Hippocampal formation (tissue), 2 donors: Measurements from ENCODE around the gene PHTF1.
"Not testable (repeated sequence)": the region's sequence is repeated elsewhere in the genome, so short reads cannot be mapped to it uniquely, and the experiment has no call there.

Experiments
- DNase-seq, 2 donors: peaks; one replicate each; lab custom pipeline; 2025; lab: John Stamatoyannopoulos, UW

PHTF1 gene

DNA sequence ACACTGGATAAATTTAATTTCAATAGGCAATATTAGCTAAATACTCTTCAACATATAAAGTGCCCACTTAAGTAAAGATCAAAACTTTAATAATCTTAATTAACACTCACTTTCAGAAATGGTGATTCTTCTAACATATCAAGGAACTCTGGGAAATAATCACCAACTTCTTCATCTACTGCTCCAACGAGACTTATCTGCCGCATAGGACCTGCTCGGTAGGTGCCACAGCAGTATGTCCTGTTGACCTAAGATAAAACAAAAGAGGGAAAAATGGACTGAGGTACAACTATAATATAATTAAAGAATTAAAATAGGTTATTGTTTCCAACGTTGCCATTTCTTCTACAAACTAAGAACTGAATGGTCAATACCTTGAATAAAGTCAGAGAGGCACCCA is 18.3 kb upstream of the PHTF1 start:
- no peak for DNase-seq

DNA sequence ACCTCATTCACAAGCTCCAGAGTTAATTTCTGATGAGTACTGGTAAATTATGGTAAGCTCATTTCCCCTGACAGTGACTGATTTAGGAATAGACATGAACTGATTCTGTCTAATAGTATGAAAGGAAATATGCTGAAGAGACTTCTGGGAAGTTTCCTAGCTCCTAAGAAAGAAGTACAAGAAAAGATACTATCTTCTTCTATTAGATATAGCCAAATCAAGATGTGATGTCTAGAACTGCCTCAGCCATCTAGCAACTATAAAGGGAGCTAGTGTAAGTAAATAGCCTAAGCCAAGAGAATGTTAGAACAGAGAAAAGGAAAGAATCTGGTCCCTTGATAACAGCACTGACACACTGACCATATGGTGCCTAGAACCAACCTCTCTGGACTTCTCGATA is 10.7 kb upstream of the PHTF1 start:
- no peak for DNase-seq

DNA sequence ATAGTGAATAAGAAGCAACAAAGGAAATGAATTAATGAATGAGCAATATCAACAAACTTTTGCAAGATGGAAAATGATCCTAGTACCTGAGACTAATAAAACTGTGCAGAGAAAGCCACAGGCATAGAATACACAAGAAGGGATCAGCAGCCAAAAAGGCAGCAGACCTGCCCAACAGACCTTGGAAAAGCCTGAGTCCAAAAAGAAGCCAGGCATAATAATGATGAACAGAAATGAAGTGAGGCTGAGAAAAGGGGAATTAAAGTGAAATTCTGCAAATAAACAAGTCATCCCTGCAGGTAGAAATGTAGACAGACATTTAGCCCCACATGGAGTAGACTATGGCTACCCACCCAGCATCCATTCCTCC is 10.3 kb upstream of the PHTF1 start:
- no peak for DNase-seq

DNA sequence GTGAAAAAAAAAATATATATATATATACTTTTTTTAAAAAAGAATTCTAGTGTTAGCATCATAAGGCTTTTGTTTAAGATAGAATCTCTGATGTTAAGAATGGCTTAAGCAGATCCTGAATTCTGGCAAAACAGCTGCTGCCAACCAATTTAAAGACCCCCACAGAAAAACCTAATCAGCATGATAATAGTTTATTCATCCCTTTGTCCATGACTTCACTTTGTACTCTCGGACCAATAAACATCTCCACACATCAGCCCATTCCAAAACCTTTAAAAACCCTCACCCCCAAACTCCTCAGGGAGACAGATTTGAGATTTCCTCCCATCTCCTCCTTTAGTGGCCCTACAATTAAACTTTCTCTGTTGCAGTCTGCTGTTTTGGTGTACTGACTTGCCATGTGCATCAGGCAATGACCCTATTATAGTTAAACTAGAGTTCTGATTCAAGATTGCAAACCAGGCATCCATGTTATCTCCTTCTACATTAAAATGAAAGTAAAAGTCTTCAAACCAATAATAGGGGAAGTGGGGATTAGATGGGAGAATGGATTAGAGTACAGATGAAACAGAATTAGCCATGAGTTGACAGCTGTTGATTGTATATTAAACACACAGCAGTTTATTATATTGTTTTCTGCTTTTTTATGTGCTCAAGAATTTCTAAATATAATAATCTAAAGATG is 9.8 kb upstream of the PHTF1 start:
- DNase-seq = no peak

DNA sequence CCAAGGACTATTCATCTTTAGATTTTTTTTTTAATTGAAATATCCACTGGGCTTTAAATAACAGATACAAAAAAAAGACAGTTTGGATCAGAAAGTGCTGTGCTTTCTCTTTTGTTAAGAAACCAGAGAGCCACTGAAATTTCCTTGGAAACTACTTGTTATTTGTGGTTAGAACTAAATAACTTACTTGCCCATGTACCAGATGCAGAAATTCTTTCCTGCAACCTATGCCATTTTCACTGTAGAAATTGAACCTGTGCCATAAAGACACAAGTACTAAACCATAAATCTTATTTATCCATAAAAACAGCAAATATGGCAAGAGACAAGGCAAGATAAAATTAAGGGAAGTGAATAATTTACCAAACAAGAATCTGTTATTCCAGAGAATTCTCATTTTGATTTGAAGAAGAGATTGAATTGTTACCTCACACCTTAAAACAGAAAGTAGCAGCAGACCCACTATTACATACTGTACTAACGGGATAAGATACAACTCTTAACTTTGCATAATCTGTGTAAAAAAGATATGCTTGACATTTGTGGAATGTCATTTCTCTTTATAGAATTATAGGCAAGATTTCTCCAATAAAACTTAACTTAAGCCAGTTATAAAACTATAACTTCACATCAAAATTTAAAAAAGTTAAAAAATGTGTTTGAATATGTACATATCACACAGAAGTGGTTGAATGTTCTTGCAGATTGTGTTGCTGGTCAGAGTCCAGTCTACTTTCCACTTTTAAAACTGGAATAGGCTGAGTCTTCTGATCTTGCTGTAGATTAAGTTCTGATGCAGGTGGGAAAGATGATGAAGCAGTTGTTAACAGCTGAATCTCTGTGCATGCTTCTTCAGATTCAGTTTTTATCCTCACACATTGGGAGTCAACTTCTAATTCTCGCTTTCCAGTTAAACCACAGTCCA is 6.3 kb upstream of the PHTF1 start:
- DNase-seq = no peak

DNA sequence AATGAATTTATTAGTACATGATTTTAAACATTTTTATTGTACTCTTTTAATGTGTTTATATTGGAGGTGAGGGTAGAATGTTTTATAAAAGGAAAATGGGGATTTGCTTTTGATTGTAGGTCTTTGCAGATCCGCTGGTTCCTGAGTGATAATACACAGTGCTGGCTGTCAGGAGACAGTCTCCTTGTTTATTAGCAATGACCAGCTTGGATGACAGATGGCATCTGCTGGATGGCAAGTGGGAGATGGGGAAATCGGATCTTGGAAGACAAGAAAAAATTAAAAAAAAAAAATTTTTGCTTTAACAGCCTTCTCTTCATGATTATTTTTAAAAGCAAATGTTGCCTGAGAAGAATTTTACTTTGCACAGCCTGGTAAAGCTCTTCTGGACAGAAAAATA is 4.4 kb upstream of the PHTF1 start:
- no peak for DNase-seq

DNA sequence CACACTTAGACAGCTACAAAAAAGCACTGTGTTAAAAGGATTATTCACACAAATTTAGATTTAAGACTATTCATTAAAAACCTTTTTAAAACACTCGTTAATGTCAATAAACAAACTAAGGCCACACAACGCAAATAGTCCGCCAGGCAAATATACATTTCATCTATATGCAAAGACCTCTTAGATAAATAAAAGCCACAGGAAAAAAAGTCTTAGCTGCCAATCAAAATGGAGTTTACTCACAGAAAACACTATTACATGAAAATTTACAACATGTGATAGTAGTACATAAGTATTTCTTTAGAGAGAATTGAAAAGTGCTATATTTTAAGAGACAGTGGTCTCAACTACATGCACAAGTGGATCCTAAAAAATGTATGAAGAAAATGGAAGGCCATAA is 2.7 kb upstream of the PHTF1 start:
- no peak for DNase-seq

DNA sequence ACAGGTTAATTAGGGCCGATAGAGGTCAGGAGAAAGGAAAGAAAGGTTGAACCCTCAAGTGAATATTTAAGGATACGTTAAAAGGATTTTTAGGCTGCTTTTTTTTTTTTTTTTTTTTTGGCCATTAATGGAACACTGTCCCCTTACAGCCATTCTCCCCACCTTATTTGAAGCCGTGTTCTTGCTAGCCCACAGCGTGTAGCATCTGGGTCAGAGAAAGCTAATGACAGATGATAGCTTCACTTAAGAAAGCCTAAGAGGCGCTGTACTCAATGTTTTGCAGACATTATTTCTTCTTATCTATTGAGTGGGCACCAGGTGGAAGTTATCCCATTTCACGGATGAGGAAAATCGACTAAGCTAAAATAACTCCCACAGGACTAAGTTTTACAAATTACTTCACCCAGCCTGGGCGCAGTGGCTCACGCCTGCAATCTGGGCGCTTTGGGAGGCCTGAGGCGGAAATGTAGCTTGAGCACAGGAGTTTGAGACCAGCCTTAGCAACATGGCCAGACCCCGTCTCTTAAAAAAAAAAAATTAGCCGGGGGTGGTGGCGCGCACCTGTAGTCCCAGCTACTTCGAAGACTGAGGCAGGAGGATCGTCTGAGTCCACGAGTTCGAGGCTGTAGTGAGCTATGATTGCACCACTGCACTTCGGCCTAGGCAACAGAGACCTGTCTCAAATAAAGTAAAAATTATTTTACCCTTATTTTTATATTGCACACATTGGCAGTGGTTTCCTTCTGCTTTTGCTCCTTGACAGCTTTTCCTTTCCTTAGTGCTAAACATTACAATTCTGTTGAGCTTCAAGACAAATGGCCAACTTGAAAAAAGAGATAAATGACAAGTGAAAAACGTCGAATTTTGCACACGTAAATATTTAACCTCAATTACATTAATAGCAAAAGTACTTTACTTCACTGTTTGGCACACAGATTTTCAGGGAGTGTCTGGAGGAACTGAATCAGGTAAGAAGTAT is 1.1 kb upstream of the PHTF1 start:
- DNase-seq = no peak

DNA sequence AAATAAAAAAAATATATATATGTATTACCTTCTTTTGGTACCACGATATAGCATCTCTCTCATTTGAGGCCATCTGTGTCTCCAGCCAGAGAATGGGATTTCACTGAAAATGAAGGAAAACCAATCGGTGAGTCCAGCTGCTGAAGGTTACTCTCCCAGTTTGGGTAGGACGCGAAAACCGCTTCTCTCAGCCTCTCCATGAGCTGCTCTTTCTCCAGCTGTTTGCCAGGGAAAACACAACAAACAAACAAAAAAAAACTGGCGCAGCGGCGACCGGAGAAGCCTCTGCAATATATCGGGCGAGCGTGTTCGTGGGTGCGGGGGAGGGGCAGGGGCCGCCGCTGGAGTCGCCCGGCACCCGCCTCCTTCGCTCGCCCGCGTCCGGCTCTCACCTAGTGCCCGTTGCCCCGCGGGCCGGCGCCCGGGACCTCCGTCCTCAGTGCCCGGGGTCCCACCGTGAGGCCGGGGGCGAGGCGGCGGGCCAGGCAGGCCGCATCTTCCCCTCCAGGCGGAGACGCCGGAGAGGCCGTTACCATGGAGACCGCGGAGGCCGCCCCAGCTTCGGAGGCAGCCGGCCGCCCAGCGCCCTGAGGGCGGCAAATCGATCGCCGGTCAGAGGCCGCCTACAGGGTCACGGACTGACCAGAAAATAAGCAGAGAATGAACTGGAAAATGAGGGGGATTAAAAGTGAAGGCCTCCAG is 504 bp downstream of the PHTF1 start:
- DNase-seq = peak; percentile 32 to 61

DNA sequence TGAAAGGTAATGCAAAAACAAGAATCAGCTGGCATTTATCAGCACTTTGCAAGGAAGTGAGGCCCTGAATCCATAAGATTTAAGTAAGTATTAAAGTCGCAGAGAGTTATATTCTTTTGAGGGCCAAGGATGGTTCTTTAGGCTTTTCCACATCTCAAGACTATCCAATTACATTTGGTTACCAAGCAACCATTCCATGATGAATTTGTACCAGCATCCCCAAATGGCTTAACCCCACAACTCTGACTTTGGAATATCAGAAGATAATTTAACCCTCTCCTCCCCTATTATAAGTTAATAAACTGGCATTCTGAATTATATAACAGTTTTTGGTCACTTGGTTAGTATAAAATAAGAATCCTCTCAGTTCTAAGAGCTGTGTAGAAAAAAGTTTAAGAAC is 2.8 kb downstream of the PHTF1 start:
- DNase-seq = no peak

DNA sequence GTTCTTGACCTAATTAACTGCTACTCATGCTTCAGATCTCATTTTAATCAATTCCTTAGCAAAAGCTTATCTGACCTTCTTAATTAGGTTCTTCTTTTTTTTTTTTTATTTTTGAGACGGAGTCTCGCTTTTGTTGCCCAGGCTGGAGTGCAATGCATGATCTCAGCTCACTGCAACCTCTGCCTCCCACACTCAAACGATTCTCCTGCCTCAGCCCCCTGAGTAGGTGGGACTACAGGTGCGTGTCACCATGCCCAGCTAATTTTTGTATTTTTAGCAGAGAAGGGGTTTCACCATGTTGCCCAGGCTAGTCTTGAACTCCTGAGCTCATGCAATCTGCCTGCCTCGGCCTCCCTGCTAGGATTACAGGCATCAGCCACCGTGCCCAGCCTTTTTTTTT is 6.0 kb downstream of the PHTF1 start:
- not testable (repeated sequence) for DNase-seq

DNA sequence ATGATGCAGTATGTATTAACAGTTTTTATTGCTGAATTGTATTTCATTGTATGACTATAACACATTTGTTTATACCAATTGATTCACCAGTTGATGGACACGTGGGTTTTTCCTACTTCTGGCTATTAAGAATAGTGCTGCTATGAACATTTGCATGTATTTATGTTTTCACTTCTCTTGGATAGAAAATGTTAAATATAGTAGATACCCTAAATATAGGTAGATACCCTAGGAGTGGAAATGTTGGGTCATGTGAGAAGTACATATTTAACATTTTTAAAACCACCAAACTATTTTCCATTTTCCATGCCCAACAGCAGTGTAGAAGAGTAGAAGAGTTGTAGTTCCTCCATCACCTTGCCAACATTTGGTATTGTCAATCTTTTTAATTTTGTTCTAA is 7.8 kb downstream of the PHTF1 start:
- DNase-seq = no peak

DNA sequence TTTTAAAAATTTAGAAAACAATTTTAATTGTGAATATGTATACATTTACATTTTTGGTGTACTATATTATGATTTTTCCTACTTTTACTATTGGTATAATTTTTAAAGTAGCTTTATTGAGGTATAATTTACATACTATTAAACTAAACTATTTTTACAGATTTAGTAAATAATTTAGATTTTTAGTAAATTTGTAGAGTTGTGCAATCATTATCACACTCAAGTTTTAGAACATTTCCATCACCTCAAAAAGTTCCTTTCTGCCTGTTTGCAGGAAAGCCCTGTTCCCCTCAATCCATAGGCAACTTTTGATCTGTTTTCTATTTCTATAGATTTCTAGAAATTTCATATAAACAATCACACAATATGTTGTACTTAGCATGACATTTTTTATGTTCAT is 8.2 kb downstream of the PHTF1 start:
- no peak for DNase-seq

DNA sequence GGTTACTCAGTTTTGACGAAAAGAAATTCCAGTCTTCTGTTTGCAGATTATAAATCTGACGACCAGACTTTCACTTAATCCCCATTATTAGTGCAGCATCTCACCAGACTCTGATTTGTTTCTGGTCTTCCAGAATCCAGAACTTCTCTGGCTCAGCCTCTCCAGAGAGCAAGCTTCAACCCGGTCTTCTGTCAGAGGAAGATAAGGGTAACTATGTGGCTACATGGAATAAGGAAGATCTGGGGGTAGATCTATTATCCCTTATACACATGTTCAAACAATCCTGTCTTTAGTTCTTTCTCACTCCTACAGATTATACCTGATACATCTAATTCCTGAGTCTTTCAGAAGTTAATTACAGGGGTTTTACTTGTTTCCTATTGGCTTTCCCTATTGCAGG is 9.9 kb downstream of the PHTF1 start:
- no peak for DNase-seq

DNA sequence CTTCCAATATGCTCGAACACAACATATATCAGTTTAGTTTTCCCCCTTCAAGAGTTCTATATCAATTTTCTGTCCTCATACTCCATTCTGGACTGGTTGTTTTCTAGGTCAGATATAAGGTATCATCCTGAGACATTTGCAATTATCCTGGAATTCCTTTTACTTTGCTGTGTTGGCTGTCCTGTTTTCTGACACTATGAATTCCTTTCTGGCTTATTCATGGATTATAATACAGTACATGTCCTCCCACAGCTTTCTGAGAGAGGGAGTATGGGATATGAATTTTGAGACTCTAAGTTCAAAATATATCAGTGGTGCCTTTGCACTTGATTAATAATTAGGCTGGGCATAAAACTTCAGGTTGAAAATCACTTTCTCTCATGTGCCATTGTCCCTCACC is 11.9 kb downstream of the PHTF1 start:
- DNase-seq = no peak

DNA sequence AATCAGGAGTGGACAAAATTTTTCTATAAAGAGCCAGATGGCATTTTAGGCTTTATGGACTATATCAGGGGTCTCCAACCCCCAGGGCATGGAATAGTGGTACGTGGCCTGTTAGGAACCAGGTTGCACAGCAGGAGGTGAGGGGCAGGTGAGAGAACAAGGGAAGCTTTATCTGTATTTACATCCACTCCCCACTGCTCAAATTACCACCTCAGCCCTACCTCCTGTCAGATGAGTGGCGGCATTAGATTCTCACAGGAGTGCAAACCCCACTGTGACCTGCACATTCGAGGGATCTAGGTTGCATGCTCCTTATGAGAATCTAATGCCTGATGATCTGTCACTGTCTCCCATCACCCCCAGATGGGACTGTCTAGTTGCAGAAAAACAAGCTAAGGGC is 13.9 kb downstream of the PHTF1 start:
- DNase-seq = no peak

DNA sequence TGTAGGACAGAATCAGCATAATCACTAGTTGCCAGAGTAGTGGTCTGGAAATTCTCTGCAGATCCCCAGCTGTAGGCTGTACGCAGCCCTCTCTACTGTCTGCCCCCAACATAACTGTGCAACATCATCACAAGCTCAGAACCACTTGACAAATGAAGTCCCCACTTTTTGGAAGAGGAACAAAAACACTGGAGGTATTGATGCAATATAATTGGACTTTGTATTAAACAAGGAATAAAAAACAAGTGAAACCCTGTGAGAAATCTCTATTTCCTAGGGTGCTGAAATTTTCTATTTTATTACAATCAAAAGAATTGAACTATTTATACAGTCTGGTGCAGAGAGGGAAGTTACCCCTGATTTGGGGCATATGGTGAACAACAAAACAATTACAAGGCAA is 15.2 kb downstream of the PHTF1 start:
- DNase-seq = no peak

DNA sequence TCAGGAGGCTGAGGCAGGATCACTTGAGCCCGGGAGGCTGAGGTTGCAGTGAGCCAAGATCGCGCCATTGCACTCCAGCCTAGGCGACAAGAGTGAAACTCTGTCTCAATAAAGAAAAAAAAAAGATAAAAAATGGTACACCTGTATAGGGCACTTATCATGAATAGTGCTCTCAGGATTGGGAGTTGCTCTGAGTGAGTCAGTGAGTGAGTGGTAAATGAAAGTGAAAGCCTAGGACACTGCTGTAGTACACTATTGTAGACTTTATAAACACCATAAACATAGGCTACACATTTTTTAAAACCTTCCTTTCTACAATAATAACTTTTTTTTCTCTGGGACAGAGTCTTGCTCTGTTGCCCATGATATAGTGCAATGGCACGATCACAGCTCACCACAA is 16.8 kb downstream of the PHTF1 start:
- DNase-seq = no peak

DNA sequence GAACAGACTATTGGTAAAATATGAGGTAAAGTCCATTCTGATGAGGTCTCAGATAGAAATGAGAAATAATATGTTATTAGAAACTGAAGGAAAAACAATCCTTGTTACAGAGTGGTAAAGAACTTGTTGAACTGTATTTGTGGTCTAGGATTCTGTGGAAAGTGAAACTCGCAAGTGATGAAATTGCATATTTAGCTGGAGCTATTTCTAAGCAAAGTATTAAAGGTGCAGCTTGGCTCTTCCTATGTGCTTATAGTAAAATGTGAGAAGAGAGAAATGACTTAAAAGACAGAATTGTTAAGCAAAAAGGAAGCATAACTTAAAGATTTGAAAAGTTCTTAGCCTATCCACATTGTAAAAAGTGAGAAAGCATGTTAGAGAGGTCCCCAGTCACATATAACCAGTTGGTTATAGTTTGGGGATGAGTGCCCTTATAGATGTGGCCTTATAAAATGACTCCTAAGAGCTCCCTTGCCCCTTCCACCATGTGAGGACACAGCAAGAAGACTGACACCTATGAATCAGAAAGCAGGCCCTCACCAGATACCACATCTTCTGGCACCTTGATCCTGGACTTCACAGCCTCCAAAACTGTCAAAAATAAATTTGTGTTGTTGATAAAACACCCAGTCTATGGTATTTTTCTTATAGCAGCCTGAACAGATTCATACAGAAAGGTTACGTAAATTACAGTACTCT is 24.8 kb downstream of the PHTF1 start:
- DNase-seq = no peak

DNA sequence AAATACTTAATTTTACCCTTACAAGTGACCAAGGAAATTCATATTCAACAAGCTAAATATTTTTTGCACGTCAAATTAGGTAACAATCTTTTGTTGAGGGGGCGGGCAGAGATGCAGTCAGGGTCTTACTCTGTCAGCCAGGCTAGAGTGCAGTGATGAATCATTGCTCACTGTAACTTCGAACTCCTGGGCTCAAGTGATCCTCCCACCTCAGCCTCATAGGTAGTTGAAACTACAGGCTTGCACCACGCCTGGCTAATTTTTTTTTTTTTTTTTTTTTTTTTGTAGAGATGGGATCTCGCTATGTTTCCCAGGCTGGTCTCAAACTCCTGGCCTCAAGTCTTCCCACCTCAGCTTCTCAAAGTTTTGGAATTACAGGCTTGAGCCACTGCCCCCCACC is 26.5 kb downstream of the PHTF1 start:
- DNase-seq = no peak

DNA sequence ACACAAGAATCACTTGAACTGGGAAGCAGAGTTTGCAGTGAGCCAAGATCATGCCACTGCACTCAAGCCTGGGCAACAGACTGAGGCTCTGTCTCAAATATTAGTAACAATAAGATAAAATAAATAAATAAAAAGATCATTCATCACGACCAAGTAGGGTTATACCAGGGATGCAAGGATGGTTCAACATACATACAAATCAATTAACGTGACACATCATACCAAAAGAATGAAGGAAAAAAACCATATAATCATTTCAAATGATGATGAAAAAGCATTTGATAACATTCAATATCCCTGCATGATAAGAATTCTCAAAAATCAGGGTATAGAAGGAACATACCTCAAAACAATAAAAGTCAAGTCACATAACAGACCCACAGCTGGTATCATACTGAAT is 38.3 kb downstream of the PHTF1 start:
- no peak for DNase-seq
